GM23248 (cell line): ENCODE results near the gene PREX1. TPM values are rescaled to one million over a fixed set of nuclear protein-coding genes. Genes with fewer than 3 reads are reported as not detected.

Experiments used
- DNase-seq: peaks from one replicate; pipeline ENCODE4 v3.0.0-alpha.2; 2015
- H2AFZ ChIP-seq: fragments of 200-600 bp; sonication (generic); 2 replicates; pipeline ENCODE4 v1.6.1; 2016; ENCODE audit warnings: antibody characterized with exemption
- H3F3A ChIP-seq: fragments of 200-600 bp; sonication (generic); 2 replicates; pipeline ENCODE4 v1.6.1; 2016; ENCODE audit warnings: mild to moderate bottlenecking, antibody characterized with exemption, mixed run types; ENCODE audit not compliant: insufficient read depth
- H3K27ac ChIP-seq: fragments of 200-600 bp; sonication (generic); 2 replicates; pipeline ENCODE4 v1.5.1; 2016; ENCODE audit warnings: mild to moderate bottlenecking
- H3K27me3 ChIP-seq: fragments of 200-600 bp; sonication (generic); replicated peaks from 2 replicates; pipeline ENCODE4 v1.6.1; 2016; ENCODE audit warnings: mild to moderate bottlenecking; ENCODE audit not compliant: insufficient read depth
- H3K36me3 ChIP-seq: fragments of 200-600 bp; sonication (generic); 2 replicates; pipeline ENCODE4 v1.6.1; 2016; ENCODE audit warnings: low read depth, mild to moderate bottlenecking
- H3K4me1 ChIP-seq: fragments of 200-600 bp; sonication (generic); 2 replicates; pipeline ENCODE4 v1.6.1; 2016; ENCODE audit warnings: mild to moderate bottlenecking; ENCODE audit not compliant: insufficient read depth
- H3K4me2 ChIP-seq: fragments of 200-600 bp; sonication (generic); one replicate; pipeline ENCODE4 v1.6.1; 2016; ENCODE audit warnings: mild to moderate bottlenecking; ENCODE audit not compliant: unreplicated experiment
- H3K4me3 ChIP-seq: fragments of 200-600 bp; sonication (generic); 2 replicates; pipeline ENCODE4 v1.5.1; 2016; ENCODE audit warnings: mild to moderate bottlenecking
- H3K79me2 ChIP-seq: fragments of 200-600 bp; sonication (generic); 2 replicates; pipeline ENCODE4 v1.6.1; 2016; ENCODE audit warnings: mild to moderate bottlenecking; ENCODE audit not compliant: insufficient read depth
- H3K9ac ChIP-seq: fragments of 200-600 bp; sonication (generic); 2 replicates; pipeline ENCODE4 v1.6.1; 2016; ENCODE audit warnings: mild to moderate bottlenecking
- H3K9me2 ChIP-seq: fragments of 200-600 bp; sonication (generic); 2 replicates; pipeline ENCODE4 v1.6.1; 2016; ENCODE audit warnings: mixed run types, mild to moderate bottlenecking, moderate library complexity; ENCODE audit not compliant: insufficient read depth
- H3K9me3 ChIP-seq: fragments of 200-600 bp; sonication (generic); one replicate; pipeline ENCODE4 v1.6.1; 2017; ENCODE audit warnings: low read depth
- H4K20me1 ChIP-seq: fragments of 200-600 bp; sonication (generic); 2 replicates; pipeline ENCODE4 v1.6.0; 2016; ENCODE audit not compliant: insufficient read depth
- EZH2 ChIP-seq: fragments of 200-600 bp; sonication (generic); IDR thresholded peaks from 2 replicates; pipeline ENCODE4 v1.6.1; 2018; ENCODE audit warnings: antibody characterized with exemption, mild to moderate bottlenecking; ENCODE audit not compliant: insufficient read depth, poor library complexity, severe bottlenecking
- EZH2phosphoT487 ChIP-seq: fragments of 200-600 bp; sonication (generic); IDR thresholded peaks from 2 replicates; pipeline ENCODE4 v1.6.1; 2018; ENCODE audit warnings: antibody characterized with exemption, moderate library complexity, mild to moderate bottlenecking, low read depth; ENCODE audit not compliant: insufficient read depth
- WGBS, 2 experiments: methylation state at CpG; one replicate each; pipeline ENCODE4 v1.1.6; 2015 to 2017; ENCODE audit warnings: low lambda C conversion rate in 2 of 2, low coverage in 1 of 2; ENCODE audit errors: missing lambda C conversion rate in 2 of 2; 5-methylcytosine and 5-hydroxymethylcytosine counted together
- in situ Hi-C: fragments of 300-500 bp; cut with MboI; formaldehyde crosslinking; loops from 2 replicates; pipeline ENCODE4 v1.15.0; 2020
- polyA plus RNA-seq: library from polyadenylated mRNA; unstranded; fragments of >200 nt; fragmentation: Nextera tagmentation; extraction: Ambion mirVana; gene quantifications from 2 replicates; pipeline ENCODE4 v1.2.1, GENCODE V29; 2016
- total RNA-seq: library from RNA; depleted of rRNA; stranded (reverse); fragments of >200 nt; shearing (Covaris generic); gene quantifications from 2 replicates; pipeline ENCODE4 v1.2.3, GENCODE V29; 2014

PREX1 gene
- total and polyA plus RNA-seq, 2 experiments from 2014 or later, result 0.13 to 0.65 TPM

GRCh38 chr20:48662711-48663110 is 165.1 kb downstream of the PREX1 start:
- H2AFZ ChIP-seq, result no peak overlapping the region

GRCh38 chr20:48661575-48662455 is 166.0 kb downstream of the PREX1 start:
- H3K9me3 ChIP-seq, result no peaks in the 10 kb centered on the region
- no peak overlapping the region for H3K9ac ChIP-seq
- no peak overlapping the region for H3K27ac ChIP-seq
- H3K36me3 ChIP-seq, result no peaks in the 10 kb centered on the region
- no peaks in the 10 kb centered on the region for H3K79me2 ChIP-seq
- no peaks in the 10 kb centered on the region for H3K27me3 ChIP-seq
- H3F3A ChIP-seq, result no peaks in the 10 kb centered on the region
- in situ Hi-C loops, result no loop called here
- H2AFZ ChIP-seq, result no peak overlapping the region
- H3K4me1 ChIP-seq, result no peaks in the 10 kb centered on the region
- H3K4me3 ChIP-seq, result no peak overlapping the region
- TF ChIP-seq EZH2 (no peak), EZH2phosphoT487 (no peak)
- no peaks in the 10 kb centered on the region for H4K20me1 ChIP-seq
- H3K9me2 ChIP-seq, result no peaks in the 10 kb centered on the region
- DNase-seq, result no peak
- no peak overlapping the region for H3K4me2 ChIP-seq
- WGBS, 2 experiments, result 77% methylated on average over 14 of the region's 14 CpGs

More at GRCh38 chr20:48662711-48663110, 165.1 kb downstream of the PREX1 start:
- Histone ChIP-seq H3K4me1 (no peaks in the 10 kb centered on the region), H3K36me3 (no peaks in the 10 kb centered on the region), H4K20me1 (no peaks in the 10 kb centered on the region), H3K9me3 (no peaks in the 10 kb centered on the region), H3K27ac (no peak overlapping the region), H3K9me2 (no peaks in the 10 kb centered on the region), H3K79me2 (no peaks in the 10 kb centered on the region), H3K4me3 (no peak overlapping the region), H3K4me2 (no peak overlapping the region), H3K27me3 (no peaks in the 10 kb centered on the region), H3K9ac (no peak overlapping the region), H3F3A (no peaks in the 10 kb centered on the region)
- no peak for DNase-seq
- WGBS, 2 experiments, result 80 to 81% methylated on average over 6 of the region's 6 CpGs
- no peak for TF ChIP-seq EZH2phosphoT487
- TF ChIP-seq EZH2, result no peak
- in situ Hi-C loops, result no loop called here

GRCh38 chr20:48660788-48661187 is 167.0 kb downstream of the PREX1 start:
- no peaks in the 10 kb centered on the region for H3K36me3 ChIP-seq
- no peaks in the 10 kb centered on the region for H3K79me2 ChIP-seq
- no peaks in the 10 kb centered on the region for H3K9me2 ChIP-seq
- no peaks in the 10 kb centered on the region for H3K9me3 ChIP-seq
- no peaks in the 10 kb centered on the region for H3K27me3 ChIP-seq
- no peaks in the 10 kb centered on the region for H4K20me1 ChIP-seq
- DNase-seq, result no peak
- TF ChIP-seq EZH2 (no peak), EZH2phosphoT487 (no peak)
- 90% methylated on average over 9 of the region's 9 CpGs for WGBS, 2 experiments
- in situ Hi-C loops, result no loop called here
- H3K9ac ChIP-seq, result no peak overlapping the region
- H3K4me1 ChIP-seq, result no peaks in the 10 kb centered on the region
- H3K4me3 ChIP-seq, result no peak overlapping the region
- H2AFZ ChIP-seq, result no peak overlapping the region
- H3K4me2 ChIP-seq, result no peak overlapping the region
- H3K27ac ChIP-seq, result no peak overlapping the region
- H3F3A ChIP-seq, result no peaks in the 10 kb centered on the region

DNA sequence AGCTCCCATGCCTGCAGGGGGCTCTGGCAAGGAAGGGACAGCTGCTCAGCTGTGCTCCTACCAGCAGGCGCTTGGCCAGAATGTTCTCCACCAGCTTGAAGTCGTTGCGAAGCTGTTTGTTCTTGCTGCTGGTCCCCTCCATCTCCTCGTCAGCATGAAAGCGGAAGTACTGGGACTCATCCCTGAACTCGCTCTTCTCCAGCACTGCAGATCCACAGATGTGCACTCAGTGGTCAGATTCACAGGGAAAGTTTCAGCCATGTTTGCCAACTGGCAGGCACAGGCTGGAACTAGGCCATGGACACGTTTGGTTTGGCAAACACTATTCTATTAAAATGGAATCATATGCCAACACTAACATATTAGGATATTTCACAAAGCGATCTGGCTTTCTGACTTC is 167.9 kb downstream of the PREX1 start:
- Histone ChIP-seq H4K20me1 (no peaks in the 10 kb centered on the region), H3K4me3 (no peak overlapping the region), H3K9me2 (no peaks in the 10 kb centered on the region), H3K27me3 (no peaks in the 10 kb centered on the region), H3K4me1 (no peaks in the 10 kb centered on the region), H3K27ac (no peak overlapping the region), H3K9ac (no peak overlapping the region), H3K79me2 (no peaks in the 10 kb centered on the region), H2AFZ (no peak overlapping the region), H3F3A (no peaks in the 10 kb centered on the region), H3K9me3 (no peaks in the 10 kb centered on the region), H3K36me3 (no peaks in the 10 kb centered on the region), H3K4me2 (no peak overlapping the region)
- WGBS, 2 experiments, result 60 to 63% methylated on average over 8 of the region's 8 CpGs
- DNase-seq, result no peak
- in situ Hi-C loops, result loop anchor here (5.0 kb wide), 1 partner anchor 247 kb away; no protein-coding TSS in a partner anchor
- no peak for TF ChIP-seq EZH2phosphoT487
- TF ChIP-seq EZH2, result no peak
